Ovary (tissue), 3 donors: ENCODE data around the gene ACE.

Source experiments
- CTCF ChIP-seq, 3 donors: fragments of 450-650 bp in 2 of 3; fragments of 200-600 bp in 1 of 3; IDR thresholded peaks; one replicate each; pipeline versions ENCODE4 v1.5.1 to v1.8.0; 2016 to 2022; ENCODE audit warnings: antibody characterized with exemption in 3 of 3, mild to moderate bottlenecking in 1 of 3
- EP300 ChIP-seq: sonication (generic); formaldehyde crosslinking; IDR thresholded peaks from one replicate; pipeline ENCODE4 v1.6.1; 2017; ENCODE audit warnings: antibody characterized with exemption
- POLR2A ChIP-seq: fragments of 450-650 bp; IDR thresholded peaks from one replicate; pipeline ENCODE4 v1.6.1; 2017; ENCODE audit warnings: antibody characterized with exemption, mild to moderate bottlenecking, moderate library complexity
- donor health status: DM: no; HTN: no; CAD: no.

- no peak for TF ChIP-seq CTCF (IDR thresholded peaks at IDR 0.05)
- no peak for TF ChIP-seq POLR2A
- no peak for TF ChIP-seq EP300
Measured at GRCh38 chr17:63543822-63544420, 67.1 kb downstream of the ACE start.
